Peyer's patch (tissue), 4 donors: ENCODE measurements around the gene USH1G. TPM values are rescaled to one million over a fixed set of nuclear protein-coding genes. Genes with fewer than 3 reads are reported as not detected.

Source experiments
- DNase-seq, 3 donors: peaks; one replicate each; pipeline ENCODE4 v3.0.0-alpha.2; 2017 to 2019
- H3K27ac ChIP-seq, 4 donors: fragments of 200-600 bp; sonication (generic); one replicate each; pipeline ENCODE4 v1.5.1; 2016 to 2019
- H3K27me3 ChIP-seq, 2 donors: fragments of 200-600 bp; sonication (generic); one replicate each; pipeline ENCODE4 v1.5.1; 2019
- H3K36me3 ChIP-seq, 3 donors: fragments of 200-600 bp; sonication (generic); one replicate each; pipeline ENCODE4 v1.5.1; 2016 to 2019
- H3K4me1 ChIP-seq, 4 donors: fragments of 200-600 bp; sonication (generic); one replicate each; pipeline ENCODE4 v1.5.1; 2016 to 2019
- H3K4me3 ChIP-seq, 4 donors: fragments of 200-600 bp; sonication (generic); 1 replicate in 3 of 4; 2 replicates in 1 of 4; pipeline ENCODE4 v1.5.1; 2016 to 2019; ENCODE audit warnings: mild to moderate bottlenecking in 1 of 4
- H3K9me3 ChIP-seq, 4 donors: fragments of 200-600 bp; sonication (generic); one replicate each; pipeline ENCODE4 v1.5.1; 2016 to 2019; ENCODE audit warnings: mild to moderate bottlenecking in 1 of 4
- CTCF ChIP-seq, 6 experiments: fragments of 450-650 bp in 4 of 6; fragments of 200-600 bp in 2 of 6; sonication (generic) in 1 of 6; IDR thresholded peaks; one replicate each; pipeline ENCODE4 v1.5.1; 2017 to 2019; ENCODE audit warnings: antibody characterized with exemption in 6 of 6, mild to moderate bottlenecking in 3 of 6, moderate library complexity in 1 of 6
- POLR2A ChIP-seq, 2 donors: fragments of 450-650 bp; IDR thresholded peaks; one replicate each; pipeline ENCODE4 v1.5.1; 2017; ENCODE audit warnings: antibody characterized with exemption in 2 of 2, mild to moderate bottlenecking in 2 of 2, moderate library complexity in 2 of 2
- total RNA-seq, 4 donors: library from RNA; depleted of rRNA; stranded (reverse); fragments of >200 nt; gene quantifications; one replicate each; pipeline ENCODE4 v1.1.0, GENCODE V29; 2016

USH1G gene
- total RNA-seq, 4 donors from 2014 or later: 1.6 to 3.7 (median 2.3) TPM; not detected in 1

- peaks cover 0 to 15% of the 10 kb centered on the region in 2 donors for H3K27me3 ChIP-seq
- no peaks in the 10 kb centered on the region for H3K36me3 ChIP-seq
- no peaks in the 10 kb centered on the region for H3K9me3 ChIP-seq
- peak overlapping the region in 2 of 4 donors; percentile 23 to 71 for H3K27ac ChIP-seq
- H3K4me1 ChIP-seq: peaks cover 0 to 13% (median 5%) of the 10 kb centered on the region in 4 donors
- peak overlapping the region in 3 of 4 donors; percentile 24 to 64 (median 51) for H3K4me3 ChIP-seq
- DNase-seq: no peak
- TF ChIP-seq POLR2A (IDR thresholded peaks at IDR 0.05) (no peak), CTCF (IDR thresholded peaks at IDR 0.05) (no peak)
Measured at GRCh38 chr17:74893936-74894671, 29.0 kb downstream of the USH1G start.

GRCh38 chr17:74892974-74893911, 29.8 kb downstream of the USH1G start, which contains the start of gene FADS6:
TSS of gene FADS6 (minus strand) at chr17:74893633. CDS start at chr17:74893595, 38 bp downstream.
- Histone ChIP-seq H3K4me3 (peak within 1 kb of the TSS; percentile 20 to 64 (median 38)), H3K4me1 (peaks cover 0 to 13% (median 5%) of the 10 kb centered on the region in 4 donors), H3K9me3 (no peaks in the 10 kb centered on the region), H3K27ac (peak within 1 kb of the TSS in 3 of 4 donors; percentile 27 to 71 (median 35)), H3K27me3 (peaks cover 0 to 15% of the 10 kb centered on the region in 2 donors), H3K36me3 (no peaks in the 10 kb centered on the region)
- DNase-seq: peak in 2 of 3 donors; percentile 76 to 83
- TF ChIP-seq CTCF (IDR thresholded peaks at IDR 0.05): no peak
- peak; percentile 84 to 86 for TF ChIP-seq POLR2A (IDR thresholded peaks at IDR 0.05)

- DNase-seq: no peak
- Histone ChIP-seq H3K4me1 (peaks cover 0 to 13% (median 5%) of the 10 kb centered on the region in 4 donors), H3K27ac (peak overlapping the region in 3 of 4 donors; percentile 19 to 35 (median 27)), H3K36me3 (no peaks in the 10 kb centered on the region), H3K9me3 (no peaks in the 10 kb centered on the region), H3K27me3 (peaks cover 0 to 15% of the 10 kb centered on the region in 2 donors), H3K4me3 (peak overlapping the region in 3 of 4 donors; percentile 24 to 64 (median 51))
- TF ChIP-seq CTCF (IDR thresholded peaks at IDR 0.05) (no peak), POLR2A (IDR thresholded peaks at IDR 0.05) (no peak)
Measured at GRCh38 chr17:74892013-74892841, 30.8 kb downstream of the USH1G start.

- TF ChIP-seq POLR2A (IDR thresholded peaks at IDR 0.05) (no peak), CTCF (IDR thresholded peaks at IDR 0.05) (no peak)
- H3K27ac ChIP-seq: no peak overlapping the region
- H3K9me3 ChIP-seq: no peaks in the 10 kb centered on the region
- no peak for DNase-seq
- H3K4me3 ChIP-seq: no peak overlapping the region
- H3K36me3 ChIP-seq: no peaks in the 10 kb centered on the region
- peaks cover 0 to 15% of the 10 kb centered on the region in 2 donors for H3K27me3 ChIP-seq
- H3K4me1 ChIP-seq: peaks cover 0 to 13% (median 5%) of the 10 kb centered on the region in 4 donors
Measured at GRCh38 chr17:74890554-74890953, 32.5 kb downstream of the USH1G start.

GRCh38 chr17:74888469-74888868, 34.6 kb downstream of the USH1G start:
- Histone ChIP-seq H3K4me1 (peaks cover 0 to 8% (median 3%) of the 10 kb centered on the region in 4 donors), H3K9me3 (no peaks in the 10 kb centered on the region), H3K27me3 (peaks cover 0 to 6% of the 10 kb centered on the region in 2 donors), H3K36me3 (no peaks in the 10 kb centered on the region), H3K27ac (no peak overlapping the region), H3K4me3 (no peak overlapping the region)
- DNase-seq: no peak
- no peak for TF ChIP-seq POLR2A (IDR thresholded peaks at IDR 0.05)
- TF ChIP-seq CTCF (IDR thresholded peaks at IDR 0.05): no peak
